GM23338 (cell line): ENCODE data around the gene ROBO1. TPM values are rescaled to one million over a fixed set of nuclear protein-coding genes. Genes with fewer than 3 reads are reported as not detected.

Experiments
- ATAC-seq: fragments of 200-7000 bp; cut with Tn5 transposase; 3 replicates; pipeline ENCODE4 v1.9.1; 2020
- DNase-seq: peaks from one replicate; pipeline ENCODE4 v3.0.0-alpha.2; 2015; ENCODE audit warnings: low spot score
- H2AFZ ChIP-seq: fragments of 200-600 bp; sonication (generic); 2 replicates; pipeline ENCODE4 v1.8.0; 2016; ENCODE audit warnings: antibody characterized with exemption, mild to moderate bottlenecking, moderate library complexity
- H3F3A ChIP-seq: fragments of 200-600 bp; sonication (generic); replicated peaks from 2 replicates; pipeline ENCODE4 v1.8.0; 2017; ENCODE audit warnings: antibody characterized with exemption, mixed run types, low read depth
- H3K27ac ChIP-seq: fragments of 200-600 bp; sonication (generic); 2 replicates; pipeline ENCODE4 v1.6.1; 2016; ENCODE audit warnings: low read depth
- H3K27me3 ChIP-seq: fragments of 200-600 bp; sonication (generic); 2 replicates; pipeline ENCODE4 v1.8.0; 2016; ENCODE audit warnings: mild to moderate bottlenecking, mixed run types, moderate library complexity; ENCODE audit not compliant: insufficient read depth
- H3K36me3 ChIP-seq: fragments of 200-600 bp; sonication (generic); 2 replicates; pipeline ENCODE4 v1.8.0; 2016; ENCODE audit warnings: mild to moderate bottlenecking; ENCODE audit not compliant: insufficient read depth
- H3K4me1 ChIP-seq: fragments of 200-600 bp; sonication (generic); 2 replicates; pipeline ENCODE4 v1.8.0; 2016; ENCODE audit warnings: mild to moderate bottlenecking, moderate library complexity; ENCODE audit not compliant: insufficient read depth
- H3K4me2 ChIP-seq: fragments of 200-600 bp; sonication (generic); 2 replicates; pipeline ENCODE4 v1.7.1; 2017; ENCODE audit warnings: mixed run types
- H3K4me3 ChIP-seq: fragments of 200-600 bp; sonication (generic); 2 replicates; pipeline ENCODE4 v1.6.1; 2016; ENCODE audit warnings: mixed run types
- H3K79me2 ChIP-seq: fragments of 200-600 bp; sonication (generic); replicated peaks from 2 replicates; pipeline ENCODE4 v1.8.0; 2017; ENCODE audit warnings: mild to moderate bottlenecking; ENCODE audit not compliant: insufficient read depth
- H3K9me2 ChIP-seq: fragments of 200-600 bp; sonication (generic); 2 replicates; pipeline ENCODE4 v1.8.0; 2017; ENCODE audit not compliant: insufficient read depth
- H4K20me1 ChIP-seq: fragments of 200-600 bp; sonication (generic); replicated peaks from 2 replicates; pipeline ENCODE4 v1.8.0; 2017; ENCODE audit warnings: mild to moderate bottlenecking; ENCODE audit not compliant: insufficient read depth
- H3K27ac Mint-ChIP-seq: 2 replicates; pipeline ENCODE4 v1.8.0; 2020; ENCODE audit warnings: inconsistent platforms, mild to moderate bottlenecking, moderate library complexity, mixed read lengths
- H3K27me3 Mint-ChIP-seq: 3 replicates; pipeline ENCODE4 v1.8.0; 2022; ENCODE audit warnings: low read depth, mild to moderate bottlenecking, moderate library complexity, mixed read lengths, inconsistent platforms; ENCODE audit not compliant: insufficient read depth, poor library complexity
- H3K36me3 Mint-ChIP-seq: 3 replicates; pipeline ENCODE4 v1.8.0; 2021; ENCODE audit warnings: low read depth, mild to moderate bottlenecking, inconsistent platforms, moderate library complexity, mixed read lengths
- H3K4me1 Mint-ChIP-seq: 3 replicates; pipeline ENCODE4 v1.8.0; 2020; ENCODE audit warnings: mild to moderate bottlenecking, inconsistent platforms, mixed read lengths
- H3K4me3 Mint-ChIP-seq: 3 replicates; pipeline ENCODE4 v1.8.0; 2021; ENCODE audit warnings: moderate library complexity, mild to moderate bottlenecking, inconsistent platforms, mixed read lengths
- H3K9me3 Mint-ChIP-seq: 3 replicates; pipeline ENCODE4 v1.8.0; 2020; ENCODE audit warnings: moderate library complexity, mild to moderate bottlenecking, inconsistent platforms, mixed read lengths
- CTCF ChIP-seq, 2 experiments: fragments of 200-600 bp in 1 of 2; sonication (generic) in 1 of 2; conservative IDR thresholded peaks; 2 replicates each; pipeline versions ENCODE4 v1.5.1 to v1.6.1; 2016 to 2017; ENCODE audit warnings: antibody characterized with exemption in 2 of 2, low read depth in 2 of 2, mild to moderate bottlenecking in 2 of 2, moderate library complexity in 1 of 2
- JUNB ChIP-seq: IDR thresholded peaks from one replicate; pipeline ENCODE4 v1.6.1; 2016; ENCODE audit warnings: antibody characterized with exemption; ENCODE audit not compliant: unreplicated experiment
- ZNF331 ChIP-seq: fragments of 250-450 bp; sonication (Bioruptor Pico); IDR thresholded peaks from 2 replicates; pipeline ENCODE4 v1.5.0; 2020; ENCODE audit warnings: low read depth, mild to moderate bottlenecking, moderate library complexity
- ZNF462 ChIP-seq: fragments of 250-450 bp; sonication (Bioruptor Pico); IDR thresholded peaks from 2 replicates; pipeline ENCODE4 v1.5.0; 2020; ENCODE audit warnings: mild to moderate bottlenecking, moderate library complexity
- polyA plus RNA-seq: library from polyadenylated mRNA; unstranded; fragments of >200 nt; fragmentation: Nextera tagmentation; extraction: Ambion mirVana; gene quantifications from 2 replicates; pipeline ENCODE4 v1.2.1, GENCODE V29; 2016
- total RNA-seq: library from RNA; depleted of rRNA; stranded (reverse); fragments of >200 nt; shearing (Covaris generic); gene quantifications from 2 replicates; pipeline ENCODE4 v1.2.3, GENCODE V29; 2014

The ROBO1 gene
- total and polyA plus RNA-seq, 2 experiments from 2014 or later, result 19.2 to 78.3 TPM

- no peaks in the 10 kb centered on the region; the same call in 2 of the 3 replicates for H3K9me3 Mint-ChIP-seq
- H3K4me3 ChIP-seq, result no peak overlapping the region
- no peak overlapping the region for H3K4me3 Mint-ChIP-seq
- no peak for ATAC-seq
- H3K4me2 ChIP-seq, result no peak overlapping the region
- H3K4me1 Mint-ChIP-seq, result no peaks in the 10 kb centered on the region; the same call in 2 of the 3 replicates
- H4K20me1 ChIP-seq, result no peaks in the 10 kb centered on the region
- no peak for TF ChIP-seq CTCF (conservative IDR thresholded peaks at IDR 0.05; ENCODE audit: low read depth in 2 of 2)
- no peak for TF ChIP-seq ZNF331 (CRISPR knock-in tag)
- TF ChIP-seq JUNB, result no peak
- TF ChIP-seq ZNF462 (CRISPR knock-in tag), result no peak
- no peaks in the 10 kb centered on the region for H3K27me3 Mint-ChIP-seq
- H3F3A ChIP-seq, result no peaks in the 10 kb centered on the region
- no peaks in the 10 kb centered on the region for H3K27me3 ChIP-seq
- H2AFZ ChIP-seq, result no peak overlapping the region
- peaks cover 7% of the 10 kb centered on the region; the same call in 1 of the 2 replicates for H3K79me2 ChIP-seq
- H3K4me1 ChIP-seq, result no peaks in the 10 kb centered on the region
- DNase-seq, result no peak
- no peaks in the 10 kb centered on the region for H3K9me2 ChIP-seq
- no peak overlapping the region for H3K27ac Mint-ChIP-seq
- H3K27ac ChIP-seq, result no peak overlapping the region
- H3K36me3 Mint-ChIP-seq, result peaks cover 2% of the 10 kb centered on the region; the same call in 1 of the 3 replicates
- no peaks in the 10 kb centered on the region for H3K36me3 ChIP-seq
Measured at GRCh38 chr3:78830470-78830869, 937.3 kb downstream of the ROBO1 start.
